Sciatic nerve (tissue), 2 donors: ENCODE measurements around the gene SUCNR1. TPM values are rescaled to one million over a fixed set of nuclear protein-coding genes. Genes with fewer than 3 reads are reported as not detected.
"Not testable (repeated sequence)": the region's sequence is repeated elsewhere in the genome, so short reads cannot be mapped to it uniquely, and the experiment has no call there.

Source experiments
- ATAC-seq: fragments of 200-7000 bp; cut with Tn5 transposase; one replicate; pipeline ENCODE4 v1.9.1; 2020; ENCODE audit warnings: mild to moderate bottlenecking, moderate library complexity
- DNase-seq: peaks from one replicate; pipeline ENCODE4 v3.0.0-alpha.2; 2020; ENCODE audit warnings: low spot score
- intact Hi-C: fragments of 100-400 bp; cut with DNase I; formaldehyde crosslinking; loops from one replicate; pipeline ENCODE4 v1.14.2; 2022
- total RNA-seq: library from RNA; stranded (reverse); fragmentation: NEBNext Ultra II Directional; extraction: Animal tissue kit (Norgen Biotek cat#: 25700); gene quantifications from one replicate; pipeline ENCODE4 v1.2.1, GENCODE V29; 2021
- donor health status: DM: no; HTN: no; CAD: no.
- donor health status: DM: no; HTN: no; CAD: no.

Gene SUCNR1
- total RNA-seq, 1 donor from 2014 or later = 2.5 TPM

DNA sequence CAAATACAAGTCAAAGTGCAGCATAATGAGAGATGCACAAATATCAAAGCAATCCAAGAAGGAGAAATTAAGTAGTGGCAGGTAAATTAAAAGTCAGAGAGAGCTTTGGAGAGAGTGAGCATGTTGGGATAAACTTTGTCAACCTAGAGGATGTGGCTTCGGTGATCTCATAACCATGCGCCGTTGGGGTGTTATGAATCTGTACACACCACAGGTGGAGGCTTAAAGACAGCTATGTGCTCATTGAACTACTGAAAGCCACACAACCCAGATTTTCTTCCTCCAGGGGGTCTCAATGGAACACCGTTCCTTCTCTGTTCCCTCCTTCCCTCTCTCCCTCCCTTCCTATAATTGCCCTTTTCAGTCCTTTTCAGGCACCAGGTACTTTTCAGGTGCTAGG, 52.0 kb downstream of the SUCNR1 start:
- DNase-seq = no peak
- ATAC-seq = peak; percentile 9
- intact Hi-C loops = no loop called here

DNA sequence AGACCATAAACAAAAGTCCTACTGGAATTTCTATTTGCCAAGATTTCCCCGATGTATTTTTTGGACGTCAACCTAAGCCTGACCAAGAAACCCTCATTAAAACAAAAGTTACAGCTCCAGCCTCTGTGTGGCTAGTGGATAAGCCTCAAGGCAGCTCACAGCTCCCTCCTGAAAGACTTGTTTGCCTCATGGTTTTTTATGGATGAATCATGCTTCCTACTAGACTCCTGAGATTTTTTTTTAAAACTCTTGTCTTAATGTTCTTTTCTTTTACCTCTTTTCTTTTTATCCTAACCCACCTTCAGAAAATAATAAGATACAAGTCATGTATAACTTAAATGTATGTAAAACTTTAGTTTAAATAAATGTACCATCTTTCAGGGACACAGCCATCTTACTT, 52.4 kb downstream of the SUCNR1 start:
- intact Hi-C loops = no loop called here

DNA sequence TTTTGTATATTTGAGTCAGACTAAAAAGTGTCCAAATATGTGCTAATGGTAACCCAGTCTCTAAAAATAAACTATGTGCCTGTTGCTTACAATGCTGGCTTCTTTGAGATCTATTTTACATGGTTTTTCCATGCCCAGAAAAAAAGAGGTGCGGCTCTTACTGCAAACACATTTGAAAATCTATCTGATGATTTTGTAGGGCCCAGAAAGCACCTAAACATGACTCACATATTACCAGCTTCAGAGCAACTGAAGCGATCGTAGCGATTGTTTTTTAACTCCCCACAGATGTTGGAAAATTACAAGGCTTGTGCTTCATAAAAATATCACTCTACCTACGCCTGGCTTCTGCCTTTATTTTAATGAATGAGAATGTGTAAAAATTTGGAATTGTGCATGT, 53.5 kb downstream of the SUCNR1 start:
- ATAC-seq (peak; percentile 66), DNase-seq (no peak)
- intact Hi-C loops = no loop called here

More for the DNA sequence above, 52.4 kb downstream of the SUCNR1 start:
- ATAC-seq = peak; percentile 76
- no peak for DNase-seq

DNA sequence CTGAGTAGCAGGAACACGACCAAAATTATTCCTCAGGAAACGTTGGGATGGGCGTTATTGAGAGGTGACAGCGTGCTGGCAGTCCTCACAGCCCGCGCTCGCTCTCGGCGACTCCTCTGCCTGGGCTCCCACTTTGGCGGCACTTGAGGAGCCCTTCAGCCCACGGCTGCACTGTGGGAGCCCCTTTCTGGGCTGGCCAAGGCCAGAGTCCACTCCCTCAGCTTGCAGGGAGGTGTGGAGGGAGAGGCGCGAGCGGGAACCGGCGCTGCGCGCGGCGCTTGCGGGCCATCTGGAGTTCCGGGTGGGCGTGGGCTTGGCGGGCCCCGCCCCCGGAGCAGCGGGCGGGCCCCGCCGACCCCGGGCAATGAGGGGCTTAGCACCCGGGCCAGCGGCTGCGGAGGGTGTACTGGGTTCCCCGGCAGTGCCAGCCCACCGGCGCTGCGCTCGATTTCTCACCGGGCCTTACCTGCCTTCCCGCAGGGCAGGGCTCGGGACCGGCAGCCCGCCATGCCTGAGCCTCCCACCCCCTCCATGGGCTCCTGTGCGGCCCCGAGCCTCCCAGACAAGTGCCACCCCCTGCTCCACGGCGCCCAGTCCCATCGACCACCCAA, 54.6 kb downstream of the SUCNR1 start:
- DNase-seq, intact Hi-C loops, ATAC-seq: not testable (repeated sequence)

DNA sequence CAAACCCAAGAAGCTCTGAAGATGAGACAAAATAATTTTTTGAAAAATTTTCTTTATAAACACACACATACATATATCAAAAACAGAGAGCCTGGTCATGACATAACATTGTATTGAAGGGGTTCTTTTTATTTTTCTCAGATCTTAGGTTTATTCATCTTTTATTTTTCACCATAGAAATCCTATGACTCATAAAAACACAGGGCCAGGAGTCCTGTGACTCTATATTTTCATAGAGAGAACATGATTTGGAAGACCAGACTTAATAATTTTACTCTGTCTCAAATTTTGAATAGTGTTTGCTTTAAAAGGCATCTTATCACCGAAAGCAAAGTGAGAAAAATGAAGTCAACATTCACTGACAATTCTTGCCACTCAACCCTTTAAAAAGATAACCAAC, 57.7 kb downstream of the SUCNR1 start:
- DNase-seq (no peak), ATAC-seq (peak; percentile 43)
- intact Hi-C loops = no loop called here

DNA sequence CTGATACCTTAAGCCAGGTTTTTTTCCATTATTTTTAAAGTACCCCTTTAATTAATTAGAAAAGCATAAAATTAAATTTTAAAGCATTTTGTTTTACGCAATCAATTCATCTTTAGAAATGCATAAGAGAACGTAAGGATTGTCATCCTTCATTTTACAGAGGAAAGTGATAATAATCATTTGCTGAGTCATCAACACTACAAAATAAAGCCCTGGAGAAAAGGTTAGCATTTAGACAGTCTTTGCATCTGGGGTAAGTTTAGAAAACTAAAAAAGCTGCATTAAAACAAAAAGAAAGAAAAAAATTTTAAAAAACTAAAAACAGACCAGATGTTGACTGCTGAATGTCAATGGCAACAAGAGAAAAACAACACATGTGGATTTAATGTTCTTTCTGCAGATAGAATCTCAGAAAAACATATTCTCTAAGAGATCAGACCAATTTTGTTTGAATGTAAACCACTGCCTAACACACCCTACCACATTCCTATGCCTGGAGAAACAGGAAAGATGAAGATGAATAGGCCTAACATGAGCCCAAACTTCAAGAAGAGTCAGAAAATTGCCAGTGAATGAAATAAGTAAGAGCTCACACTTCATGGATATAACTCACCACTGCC, 59.9 kb downstream of the SUCNR1 start:
- peak; percentile 19 for ATAC-seq

More for the DNA sequence above, 59.9 kb downstream of the SUCNR1 start:
- intact Hi-C loops = no loop called here
- no peak for DNase-seq

Other genes starting within 250 kb of the SUCNR1 start
- not detected for gene AADACL2, start 139.7 kb upstream of the SUCNR1 start, total RNA-seq
- gene AADAC, start 59.5 kb upstream of the SUCNR1 start, total RNA-seq = not detected